ENCODE data around the gene IFFO2.

DNA sequence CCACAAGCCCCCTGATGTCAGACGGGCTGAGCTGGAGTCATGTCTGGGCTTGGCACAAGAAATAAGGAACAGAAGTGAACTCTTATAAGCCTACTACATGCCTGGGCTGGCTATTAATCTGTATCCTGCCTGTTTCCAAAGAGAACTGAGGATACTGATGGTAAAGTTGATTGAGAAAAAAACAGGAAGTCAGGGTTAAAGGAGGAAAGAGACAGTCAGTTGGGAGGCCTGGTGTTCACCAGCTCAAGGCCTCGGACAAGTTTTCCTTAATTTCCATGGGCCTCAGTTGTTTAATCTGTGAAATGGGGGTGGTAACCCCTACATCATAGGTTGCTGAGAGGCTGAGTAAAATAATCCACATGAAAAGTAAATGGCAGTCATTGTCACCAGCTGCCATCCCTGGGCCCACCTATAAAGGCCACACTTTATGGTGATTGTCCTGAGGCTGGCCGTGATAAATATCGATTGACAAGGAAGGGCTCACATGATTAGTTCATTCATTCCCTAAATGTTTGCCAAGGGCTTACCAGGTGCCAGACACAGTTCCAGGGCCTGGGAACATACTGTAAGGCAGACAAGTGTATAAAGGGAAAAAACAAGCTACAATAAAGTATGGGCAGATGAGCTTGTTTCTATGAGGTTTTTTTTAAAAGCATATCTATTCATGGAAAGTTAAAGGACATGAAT lies 57.0 kb downstream of the IFFO2 start:
- no peak for TF ChIP-seq JUNB (IDR thresholded peaks at IDR 0.05; ENCODE audit: unreplicated experiment)
- TF ChIP-seq, protein P1, sequence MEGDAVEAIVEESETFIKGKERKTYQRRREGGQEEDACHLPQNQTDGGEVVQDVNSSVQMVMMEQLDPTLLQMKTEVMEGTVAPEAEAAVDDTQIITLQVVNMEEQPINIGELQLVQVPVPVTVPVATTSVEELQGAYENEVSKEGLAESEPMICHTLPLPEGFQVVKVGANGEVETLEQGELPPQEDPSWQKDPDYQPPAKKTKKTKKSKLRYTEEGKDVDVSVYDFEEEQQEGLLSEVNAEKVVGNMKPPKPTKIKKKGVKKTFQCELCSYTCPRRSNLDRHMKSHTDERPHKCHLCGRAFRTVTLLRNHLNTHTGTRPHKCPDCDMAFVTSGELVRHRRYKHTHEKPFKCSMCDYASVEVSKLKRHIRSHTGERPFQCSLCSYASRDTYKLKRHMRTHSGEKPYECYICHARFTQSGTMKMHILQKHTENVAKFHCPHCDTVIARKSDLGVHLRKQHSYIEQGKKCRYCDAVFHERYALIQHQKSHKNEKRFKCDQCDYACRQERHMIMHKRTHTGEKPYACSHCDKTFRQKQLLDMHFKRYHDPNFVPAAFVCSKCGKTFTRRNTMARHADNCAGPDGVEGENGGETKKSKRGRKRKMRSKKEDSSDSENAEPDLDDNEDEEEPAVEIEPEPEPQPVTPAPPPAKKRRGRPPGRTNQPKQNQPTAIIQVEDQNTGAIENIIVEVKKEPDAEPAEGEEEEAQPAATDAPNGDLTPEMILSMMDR (conservative IDR thresholded peaks at IDR 0.05; ENCODE audit: low read depth in 2 of 2), result no peak
- no peak for TF ChIP-seq EZH2 (IDR thresholded peaks at IDR 0.05; ENCODE audit: low read depth, unreplicated experiment)
- TF ChIP-seq, protein P2, sequence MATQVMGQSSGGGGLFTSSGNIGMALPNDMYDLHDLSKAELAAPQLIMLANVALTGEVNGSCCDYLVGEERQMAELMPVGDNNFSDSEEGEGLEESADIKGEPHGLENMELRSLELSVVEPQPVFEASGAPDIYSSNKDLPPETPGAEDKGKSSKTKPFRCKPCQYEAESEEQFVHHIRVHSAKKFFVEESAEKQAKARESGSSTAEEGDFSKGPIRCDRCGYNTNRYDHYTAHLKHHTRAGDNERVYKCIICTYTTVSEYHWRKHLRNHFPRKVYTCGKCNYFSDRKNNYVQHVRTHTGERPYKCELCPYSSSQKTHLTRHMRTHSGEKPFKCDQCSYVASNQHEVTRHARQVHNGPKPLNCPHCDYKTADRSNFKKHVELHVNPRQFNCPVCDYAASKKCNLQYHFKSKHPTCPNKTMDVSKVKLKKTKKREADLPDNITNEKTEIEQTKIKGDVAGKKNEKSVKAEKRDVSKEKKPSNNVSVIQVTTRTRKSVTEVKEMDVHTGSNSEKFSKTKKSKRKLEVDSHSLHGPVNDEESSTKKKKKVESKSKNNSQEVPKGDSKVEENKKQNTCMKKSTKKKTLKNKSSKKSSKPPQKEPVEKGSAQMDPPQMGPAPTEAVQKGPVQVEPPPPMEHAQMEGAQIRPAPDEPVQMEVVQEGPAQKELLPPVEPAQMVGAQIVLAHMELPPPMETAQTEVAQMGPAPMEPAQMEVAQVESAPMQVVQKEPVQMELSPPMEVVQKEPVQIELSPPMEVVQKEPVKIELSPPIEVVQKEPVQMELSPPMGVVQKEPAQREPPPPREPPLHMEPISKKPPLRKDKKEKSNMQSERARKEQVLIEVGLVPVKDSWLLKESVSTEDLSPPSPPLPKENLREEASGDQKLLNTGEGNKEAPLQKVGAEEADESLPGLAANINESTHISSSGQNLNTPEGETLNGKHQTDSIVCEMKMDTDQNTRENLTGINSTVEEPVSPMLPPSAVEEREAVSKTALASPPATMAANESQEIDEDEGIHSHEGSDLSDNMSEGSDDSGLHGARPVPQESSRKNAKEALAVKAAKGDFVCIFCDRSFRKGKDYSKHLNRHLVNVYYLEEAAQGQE (IDR thresholded peaks at IDR 0.05; ENCODE audit: unreplicated experiment), result no peak
- no peak for TF ChIP-seq POLR2AphosphoS5 (IDR thresholded peaks at IDR 0.05; ENCODE audit: low read depth)
- no peak for TF ChIP-seq CREB1 (CRISPR knock-in tag; IDR thresholded peaks at IDR 0.05; ENCODE audit: low read depth)
- no peak for TF ChIP-seq STAT1 (IDR thresholded peaks at IDR 0.05; ENCODE audit: unreplicated experiment)
- TF ChIP-seq, protein P3, sequence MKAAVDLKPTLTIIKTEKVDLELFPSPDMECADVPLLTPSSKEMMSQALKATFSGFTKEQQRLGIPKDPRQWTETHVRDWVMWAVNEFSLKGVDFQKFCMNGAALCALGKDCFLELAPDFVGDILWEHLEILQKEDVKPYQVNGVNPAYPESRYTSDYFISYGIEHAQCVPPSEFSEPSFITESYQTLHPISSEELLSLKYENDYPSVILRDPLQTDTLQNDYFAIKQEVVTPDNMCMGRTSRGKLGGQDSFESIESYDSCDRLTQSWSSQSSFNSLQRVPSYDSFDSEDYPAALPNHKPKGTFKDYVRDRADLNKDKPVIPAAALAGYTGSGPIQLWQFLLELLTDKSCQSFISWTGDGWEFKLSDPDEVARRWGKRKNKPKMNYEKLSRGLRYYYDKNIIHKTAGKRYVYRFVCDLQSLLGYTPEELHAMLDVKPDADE (IDR thresholded peaks at IDR 0.05), result no peak
- no peak for TF ChIP-seq EZH2phosphoT487 (IDR thresholded peaks at IDR 0.05; ENCODE audit: unreplicated experiment)
- TF ChIP-seq, protein P4, sequence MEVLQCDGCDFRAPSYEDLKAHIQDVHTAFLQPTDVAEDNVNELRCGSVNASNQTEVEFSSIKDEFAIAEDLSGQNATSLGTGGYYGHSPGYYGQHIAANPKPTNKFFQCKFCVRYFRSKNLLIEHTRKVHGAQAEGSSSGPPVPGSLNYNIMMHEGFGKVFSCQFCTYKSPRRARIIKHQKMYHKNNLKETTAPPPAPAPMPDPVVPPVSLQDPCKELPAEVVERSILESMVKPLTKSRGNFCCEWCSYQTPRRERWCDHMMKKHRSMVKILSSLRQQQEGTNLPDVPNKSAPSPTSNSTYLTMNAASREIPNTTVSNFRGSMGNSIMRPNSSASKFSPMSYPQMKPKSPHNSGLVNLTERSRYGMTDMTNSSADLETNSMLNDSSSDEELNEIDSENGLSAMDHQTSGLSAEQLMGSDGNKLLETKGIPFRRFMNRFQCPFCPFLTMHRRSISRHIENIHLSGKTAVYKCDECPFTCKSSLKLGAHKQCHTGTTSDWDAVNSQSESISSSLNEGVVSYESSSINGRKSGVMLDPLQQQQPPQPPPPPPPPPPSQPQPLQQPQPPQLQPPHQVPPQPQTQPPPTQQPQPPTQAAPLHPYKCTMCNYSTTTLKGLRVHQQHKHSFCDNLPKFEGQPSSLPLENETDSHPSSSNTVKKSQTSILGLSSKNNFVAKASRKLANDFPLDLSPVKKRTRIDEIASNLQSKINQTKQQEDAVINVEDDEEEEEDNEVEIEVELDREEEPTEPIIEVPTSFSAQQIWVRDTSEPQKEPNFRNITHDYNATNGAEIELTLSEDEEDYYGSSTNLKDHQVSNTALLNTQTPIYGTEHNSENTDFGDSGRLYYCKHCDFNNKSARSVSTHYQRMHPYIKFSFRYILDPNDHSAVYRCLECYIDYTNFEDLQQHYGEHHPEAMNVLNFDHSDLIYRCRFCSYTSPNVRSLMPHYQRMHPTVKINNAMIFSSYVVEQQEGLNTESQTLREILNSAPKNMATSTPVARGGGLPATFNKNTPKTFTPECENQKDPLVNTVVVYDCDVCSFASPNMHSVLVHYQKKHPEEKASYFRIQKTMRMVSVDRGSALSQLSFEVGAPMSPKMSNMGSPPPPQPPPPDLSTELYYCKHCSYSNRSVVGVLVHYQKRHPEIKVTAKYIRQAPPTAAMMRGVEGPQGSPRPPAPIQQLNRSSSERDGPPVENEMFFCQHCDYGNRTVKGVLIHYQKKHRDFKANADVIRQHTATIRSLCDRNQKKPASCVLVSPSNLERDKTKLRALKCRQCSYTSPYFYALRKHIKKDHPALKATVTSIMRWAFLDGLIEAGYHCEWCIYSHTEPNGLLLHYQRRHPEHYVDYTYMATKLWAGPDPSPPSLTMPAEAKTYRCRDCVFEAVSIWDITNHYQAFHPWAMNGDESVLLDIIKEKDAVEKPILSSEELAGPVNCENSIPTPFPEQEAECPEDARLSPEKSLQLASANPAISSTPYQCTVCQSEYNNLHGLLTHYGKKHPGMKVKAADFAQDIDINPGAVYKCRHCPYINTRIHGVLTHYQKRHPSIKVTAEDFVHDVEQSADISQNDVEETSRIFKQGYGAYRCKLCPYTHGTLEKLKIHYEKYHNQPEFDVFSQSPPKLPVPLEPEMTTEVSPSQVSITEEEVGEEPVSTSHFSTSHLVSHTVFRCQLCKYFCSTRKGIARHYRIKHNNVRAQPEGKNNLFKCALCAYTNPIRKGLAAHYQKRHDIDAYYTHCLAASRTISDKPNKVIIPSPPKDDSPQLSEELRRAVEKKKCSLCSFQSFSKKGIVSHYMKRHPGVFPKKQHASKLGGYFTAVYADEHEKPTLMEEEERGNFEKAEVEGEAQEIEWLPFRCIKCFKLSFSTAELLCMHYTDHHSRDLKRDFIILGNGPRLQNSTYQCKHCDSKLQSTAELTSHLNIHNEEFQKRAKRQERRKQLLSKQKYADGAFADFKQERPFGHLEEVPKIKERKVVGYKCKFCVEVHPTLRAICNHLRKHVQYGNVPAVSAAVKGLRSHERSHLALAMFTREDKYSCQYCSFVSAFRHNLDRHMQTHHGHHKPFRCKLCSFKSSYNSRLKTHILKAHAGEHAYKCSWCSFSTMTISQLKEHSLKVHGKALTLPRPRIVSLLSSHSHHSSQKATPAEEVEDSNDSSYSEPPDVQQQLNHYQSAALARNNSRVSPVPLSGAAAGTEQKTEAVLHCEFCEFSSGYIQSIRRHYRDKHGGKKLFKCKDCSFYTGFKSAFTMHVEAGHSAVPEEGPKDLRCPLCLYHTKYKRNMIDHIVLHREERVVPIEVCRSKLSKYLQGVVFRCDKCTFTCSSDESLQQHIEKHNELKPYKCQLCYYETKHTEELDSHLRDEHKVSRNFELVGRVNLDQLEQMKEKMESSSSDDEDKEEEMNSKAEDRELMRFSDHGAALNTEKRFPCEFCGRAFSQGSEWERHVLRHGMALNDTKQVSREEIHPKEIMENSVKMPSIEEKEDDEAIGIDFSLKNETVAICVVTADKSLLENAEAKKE (CRISPR knock-in tag; IDR thresholded peaks at IDR 0.05), result no peak
- TF ChIP-seq ZNF114 (CRISPR knock-in tag; IDR thresholded peaks at IDR 0.05), result no peak
- TF ChIP-seq NANOG (IDR thresholded peaks at IDR 0.05; ENCODE audit: borderline replicate concordance), result no peak
